ENCODE results near the gene G6PC1.

GRCh38 chr17:42929497-42929844, 28.9 kb downstream of the G6PC1 start:
- peak; percentile 27 for TF ChIP-seq CTCF (IDR thresholded peaks at IDR 0.05)
- TF ChIP-seq EZH2 (IDR thresholded peaks at IDR 0.05; ENCODE audit: borderline replicate concordance, insufficient read depth, low read depth, low read length, poor library complexity, severe bottlenecking): no peak
